ENCODE data around the gene WNT7A.

Gene WNT7A

DNA sequence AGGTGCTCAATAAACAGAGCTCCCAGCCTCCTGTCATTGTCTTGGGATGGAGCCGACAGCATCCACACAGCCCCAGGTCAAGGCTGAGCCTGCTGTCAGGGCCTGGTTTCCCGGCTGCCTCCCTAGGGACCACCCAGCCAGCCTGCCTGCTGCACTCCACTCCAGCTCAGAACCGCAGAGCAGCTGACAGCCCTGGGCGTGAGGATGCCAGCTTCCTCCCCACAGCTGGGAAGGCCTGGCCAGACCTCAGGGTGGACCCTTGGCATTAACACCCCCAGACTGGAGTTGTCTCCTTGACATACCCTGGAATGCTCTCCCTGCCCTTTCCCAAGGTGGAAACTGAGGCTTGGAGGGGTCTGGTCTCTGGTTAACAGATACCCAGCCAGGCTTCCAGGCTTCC lies 112.0 kb downstream of the WNT7A start:
- no peak for DNase-seq

DNA sequence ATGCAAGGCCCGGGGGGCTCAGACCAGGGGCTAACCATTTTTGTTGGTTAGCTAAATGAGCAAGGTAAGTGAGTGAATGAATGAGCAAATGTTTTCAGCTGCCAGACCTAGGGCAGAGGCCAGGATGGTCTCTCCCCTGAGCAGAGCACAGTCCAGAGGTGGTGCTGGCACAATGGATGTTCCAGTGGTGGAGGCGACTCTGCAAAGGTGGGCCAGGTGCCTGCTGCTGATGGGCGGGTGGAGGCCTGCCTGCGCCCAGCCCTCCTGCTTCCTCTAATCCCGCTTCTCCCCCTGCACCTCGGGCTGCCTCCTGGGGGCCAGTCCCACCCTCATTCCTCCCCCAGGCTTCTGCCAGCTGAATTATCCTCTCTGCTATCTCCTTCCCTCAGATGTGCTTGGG lies 112.8 kb downstream of the WNT7A start:
- DNase-seq, result no peak

Data from SW 1271 (cell line).